ENCODE data around the gene LRP1. TPM values are rescaled to one million over a fixed set of nuclear protein-coding genes. Genes with fewer than 3 reads are reported as not detected.
A peak's percentile ranks its signal among the peaks of the same experiment; 100 is the strongest.

LRP1 gene
- total and polyA plus RNA-seq, 3 experiments from 2014 or later, result 0.29 to 2.5 (median 2.3) TPM

DNA sequence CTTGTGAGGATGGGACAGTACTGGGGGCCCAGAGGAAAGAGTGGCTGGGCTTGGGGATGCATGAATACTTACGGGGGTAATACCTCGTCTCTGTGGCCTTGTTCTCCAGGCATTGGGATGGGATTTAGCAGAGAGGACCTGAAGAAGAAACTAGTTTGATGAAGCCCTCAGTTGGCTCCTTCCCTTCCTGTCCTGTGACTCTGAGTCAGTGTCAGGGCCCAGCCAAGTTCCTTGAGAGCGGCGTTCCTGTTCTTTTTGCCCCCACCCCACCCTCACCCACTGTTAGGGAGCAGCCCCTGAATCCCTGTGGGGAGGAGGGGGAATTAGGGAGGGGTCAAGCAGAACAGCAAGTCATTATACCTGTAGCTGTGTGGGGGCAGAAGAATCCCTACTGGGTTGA, 24.4 kb downstream of the LRP1 start:
- POLR2A ChIA-PET, result no interaction called here
- Mint-ChIP-seq H3K4me3 (no peak overlapping the region), H3K4me1 (peaks cover 2 to 8% (median 4%) of the 10 kb centered on the region in 3 donors), H3K36me3 (no peaks in the 10 kb centered on the region), H3K27me3 (peaks cover 7 to 9% of the 10 kb centered on the region in 2 donors), H3K9me3 (no peaks in the 10 kb centered on the region), H3K27ac (no peak overlapping the region)
- Histone ChIP-seq H3K4me3 (ENCODE audit: low read length) (no peak overlapping the region), H3K4me1 (ENCODE audit: insufficient read depth, low read length) (no peaks in the 10 kb centered on the region), H3K27ac (ENCODE audit: low read depth, low read length) (no peak overlapping the region), H3K27me3 (ENCODE audit: insufficient read depth, low read length, poor library complexity, severe bottlenecking) (no peaks in the 10 kb centered on the region), H3K36me3 (ENCODE audit: insufficient read depth, low read length) (no peaks in the 10 kb centered on the region), H3K9me3 (ENCODE audit: low read length) (no peaks in the 10 kb centered on the region)
- CTCF ChIA-PET, result no interaction called here
- no peak for DNase-seq

GRCh38 chr12:57153415-57153997, 25.2 kb downstream of the LRP1 start:
- Histone ChIP-seq H3K36me3 (ENCODE audit: insufficient read depth, low read length) (no peaks in the 10 kb centered on the region), H3K4me1 (ENCODE audit: insufficient read depth, low read length) (peaks cover 5% of the 10 kb centered on the region), H3K9me3 (ENCODE audit: low read length) (no peaks in the 10 kb centered on the region), H3K27me3 (ENCODE audit: insufficient read depth, low read length, poor library complexity, severe bottlenecking) (no peaks in the 10 kb centered on the region), H3K27ac (ENCODE audit: low read depth, low read length) (no peak overlapping the region), H3K4me3 (ENCODE audit: low read length) (no peak overlapping the region)
- ChIA-PET CTCF (no interaction called here), POLR2A (no interaction called here)
- Mint-ChIP-seq H3K4me3 (no peak overlapping the region), H3K27me3 (peaks cover 7 to 9% of the 10 kb centered on the region in 2 donors), H3K4me1 (peaks cover 6 to 13% (median 8%) of the 10 kb centered on the region in 3 donors), H3K36me3 (no peaks in the 10 kb centered on the region), H3K9me3 (no peaks in the 10 kb centered on the region), H3K27ac (no peak overlapping the region)
- DNase-seq, result no peak

- Histone ChIP-seq H3K27me3 (ENCODE audit: insufficient read depth, low read length, poor library complexity, severe bottlenecking) (no peaks in the 10 kb centered on the region), H3K36me3 (ENCODE audit: insufficient read depth, low read length) (no peaks in the 10 kb centered on the region), H3K27ac (ENCODE audit: low read depth, low read length) (no peak overlapping the region), H3K4me1 (ENCODE audit: insufficient read depth, low read length) (peaks cover 5% of the 10 kb centered on the region), H3K9me3 (ENCODE audit: low read length) (no peaks in the 10 kb centered on the region), H3K4me3 (ENCODE audit: low read length) (no peak overlapping the region)
- POLR2A ChIA-PET, result no interaction called here
- H3K4me3 Mint-ChIP-seq, result no peak overlapping the region
- CTCF ChIA-PET, result no interaction called here
- H3K9me3 Mint-ChIP-seq, result no peaks in the 10 kb centered on the region
- peaks cover 6 to 13% (median 8%) of the 10 kb centered on the region in 3 donors for H3K4me1 Mint-ChIP-seq
- no peak for DNase-seq
- no peak overlapping the region for H3K27ac Mint-ChIP-seq
- no peaks in the 10 kb centered on the region for H3K36me3 Mint-ChIP-seq
- peaks cover 7 to 9% of the 10 kb centered on the region in 2 donors for H3K27me3 Mint-ChIP-seq
Observed at GRCh38 chr12:57154076-57154475, 25.8 kb downstream of the LRP1 start.

GRCh38 chr12:57154804-57155434, 26.6 kb downstream of the LRP1 start:
- Mint-ChIP-seq H3K36me3 (no peaks in the 10 kb centered on the region), H3K27me3 (peaks cover 7 to 9% of the 10 kb centered on the region in 2 donors), H3K27ac (no peak overlapping the region), H3K4me1 (peaks cover 6 to 13% (median 8%) of the 10 kb centered on the region in 3 donors), H3K4me3 (no peak overlapping the region), H3K9me3 (no peaks in the 10 kb centered on the region)
- H3K27ac ChIP-seq (ENCODE audit: low read depth, low read length), result no peak overlapping the region
- no peaks in the 10 kb centered on the region for H3K27me3 ChIP-seq (ENCODE audit: insufficient read depth, low read length, poor library complexity, severe bottlenecking)
- no peak for DNase-seq
- no peaks in the 10 kb centered on the region for H3K9me3 ChIP-seq (ENCODE audit: low read length)
- H3K36me3 ChIP-seq (ENCODE audit: insufficient read depth, low read length), result no peaks in the 10 kb centered on the region
- ChIA-PET CTCF (no interaction called here), POLR2A (no interaction called here)
- H3K4me1 ChIP-seq (ENCODE audit: insufficient read depth, low read length), result peaks cover 5% of the 10 kb centered on the region
- H3K4me3 ChIP-seq (ENCODE audit: low read length), result no peak overlapping the region

DNA sequence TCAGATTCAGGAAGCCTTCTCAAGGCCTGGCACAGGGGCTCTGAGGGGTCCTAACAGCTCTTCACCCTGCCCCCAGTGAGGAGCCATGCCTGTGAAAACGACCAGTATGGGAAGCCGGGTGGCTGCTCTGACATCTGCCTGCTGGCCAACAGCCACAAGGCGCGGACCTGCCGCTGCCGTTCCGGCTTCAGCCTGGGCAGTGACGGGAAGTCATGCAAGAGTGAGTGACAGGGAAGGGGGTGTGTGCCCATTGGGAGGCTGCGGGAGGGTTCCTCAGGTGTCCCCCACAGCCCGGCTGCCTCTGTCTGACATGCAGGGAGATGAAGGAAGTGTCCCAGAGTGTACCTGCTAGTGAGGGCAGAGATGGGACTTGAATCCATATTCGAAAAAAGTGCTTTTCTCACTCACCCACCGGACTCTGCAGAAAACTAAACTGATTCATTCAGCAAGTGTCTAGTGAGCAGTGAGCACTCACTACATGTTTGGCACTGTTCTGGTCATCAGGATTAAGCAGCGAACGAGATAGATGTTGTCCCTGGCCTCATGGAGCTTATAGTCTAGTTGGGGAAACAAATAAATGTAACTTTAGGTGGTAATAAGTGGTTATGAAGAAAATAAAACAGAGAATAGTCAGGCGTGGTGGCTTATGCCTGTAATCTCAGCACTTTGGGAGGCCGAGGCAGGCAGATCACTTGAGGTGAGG, 28.6 kb downstream of the LRP1 start:
- CTCF ChIA-PET, result no interaction called here
- Histone ChIP-seq H3K27me3 (ENCODE audit: insufficient read depth, low read length, poor library complexity, severe bottlenecking) (no peaks in the 10 kb centered on the region), H3K4me3 (ENCODE audit: low read length) (no peak overlapping the region), H3K4me1 (ENCODE audit: insufficient read depth, low read length) (peaks cover 5% of the 10 kb centered on the region), H3K9me3 (ENCODE audit: low read length) (no peaks in the 10 kb centered on the region), H3K27ac (ENCODE audit: low read depth, low read length) (no peak overlapping the region), H3K36me3 (ENCODE audit: insufficient read depth, low read length) (no peaks in the 10 kb centered on the region)
- H3K27me3 Mint-ChIP-seq, result peaks cover 9% of the 10 kb centered on the region in 2 donors
- POLR2A ChIA-PET, result no interaction called here
- H3K27ac Mint-ChIP-seq, result peak overlapping the region in 1 of 8 donors; percentile 15
- no peak for DNase-seq
- no peak overlapping the region for H3K4me3 Mint-ChIP-seq
- H3K9me3 Mint-ChIP-seq, result no peaks in the 10 kb centered on the region
- H3K36me3 Mint-ChIP-seq, result no peaks in the 10 kb centered on the region
- peaks cover 6 to 13% (median 8%) of the 10 kb centered on the region in 3 donors for H3K4me1 Mint-ChIP-seq

DNA sequence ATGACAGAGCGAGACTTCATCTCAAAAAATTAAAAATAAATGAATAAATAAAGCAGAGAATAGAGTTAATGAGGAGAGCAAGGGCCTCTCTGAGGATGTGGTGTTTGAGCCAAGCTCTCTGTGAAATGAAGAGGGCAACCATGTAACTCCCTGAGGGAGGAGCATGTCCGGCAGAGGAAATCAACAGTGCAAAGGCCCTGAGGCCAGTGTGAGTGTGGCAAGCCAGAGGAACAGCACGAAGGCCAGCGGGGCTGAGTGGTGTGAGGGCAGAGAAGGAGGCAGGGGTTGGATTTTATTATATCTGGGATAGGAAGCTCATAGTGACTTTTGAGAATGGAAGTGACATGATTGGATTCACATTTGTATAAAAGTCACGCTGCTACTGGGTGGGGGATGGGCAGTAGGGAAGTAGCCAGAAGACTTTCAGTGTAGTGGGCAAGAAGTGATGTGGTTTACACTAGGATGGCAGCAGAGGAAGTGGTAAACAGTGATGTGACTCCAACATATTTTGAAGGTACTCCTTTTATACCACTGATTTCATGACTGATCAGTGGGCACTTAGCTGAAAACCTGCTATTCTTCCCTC, 29.4 kb downstream of the LRP1 start:
- H3K4me1 Mint-ChIP-seq, result peaks cover 6 to 13% (median 8%) of the 10 kb centered on the region in 3 donors
- H3K36me3 ChIP-seq (ENCODE audit: insufficient read depth, low read length), result no peaks in the 10 kb centered on the region
- ChIA-PET CTCF (interaction anchor here (1.0 kb wide), 1 partner anchor 25 kb away, joined by 4 read pairs; no protein-coding TSS in a partner anchor), POLR2A (no interaction called here)
- H3K27me3 ChIP-seq (ENCODE audit: insufficient read depth, low read length, poor library complexity, severe bottlenecking), result no peaks in the 10 kb centered on the region
- H3K4me1 ChIP-seq (ENCODE audit: insufficient read depth, low read length), result peaks cover 5% of the 10 kb centered on the region
- no peaks in the 10 kb centered on the region for H3K36me3 Mint-ChIP-seq
- peak overlapping the region in 2 of 8 donors; percentile 3 to 22 for H3K27ac Mint-ChIP-seq
- no peaks in the 10 kb centered on the region for H3K9me3 Mint-ChIP-seq
- H3K4me3 ChIP-seq (ENCODE audit: low read length), result no peak overlapping the region
- no peaks in the 10 kb centered on the region for H3K9me3 ChIP-seq (ENCODE audit: low read length)
- H3K27ac ChIP-seq (ENCODE audit: low read depth, low read length), result no peak overlapping the region
- peaks cover 9 to 10% of the 10 kb centered on the region in 2 donors for H3K27me3 Mint-ChIP-seq
- no peak for DNase-seq
- H3K4me3 Mint-ChIP-seq, result peak overlapping the region in 2 of 7 donors; percentile 6 to 15

DNA sequence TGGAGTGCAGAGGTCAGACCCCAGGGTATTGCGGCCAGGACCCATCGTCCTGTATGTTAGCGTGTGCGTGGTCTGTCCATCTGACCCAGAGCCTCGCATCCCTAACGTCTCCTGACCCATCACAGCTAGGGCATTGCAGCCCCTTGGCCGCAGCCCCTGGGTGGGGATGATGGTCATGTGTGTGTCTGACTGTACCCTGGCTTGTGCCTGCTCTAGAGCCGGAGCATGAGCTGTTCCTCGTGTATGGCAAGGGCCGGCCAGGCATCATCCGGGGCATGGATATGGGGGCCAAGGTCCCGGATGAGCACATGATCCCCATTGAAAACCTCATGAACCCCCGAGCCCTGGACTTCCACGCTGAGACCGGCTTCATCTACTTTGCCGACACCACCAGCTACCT, 29.9 kb downstream of the LRP1 start:
- no peaks in the 10 kb centered on the region for H3K9me3 Mint-ChIP-seq
- H3K4me1 ChIP-seq (ENCODE audit: insufficient read depth, low read length), result peaks cover 5% of the 10 kb centered on the region
- CTCF ChIA-PET, result interaction anchor here (1.0 kb wide), 1 partner anchor 25 kb away, joined by 4 read pairs; no protein-coding TSS in a partner anchor

DNA sequence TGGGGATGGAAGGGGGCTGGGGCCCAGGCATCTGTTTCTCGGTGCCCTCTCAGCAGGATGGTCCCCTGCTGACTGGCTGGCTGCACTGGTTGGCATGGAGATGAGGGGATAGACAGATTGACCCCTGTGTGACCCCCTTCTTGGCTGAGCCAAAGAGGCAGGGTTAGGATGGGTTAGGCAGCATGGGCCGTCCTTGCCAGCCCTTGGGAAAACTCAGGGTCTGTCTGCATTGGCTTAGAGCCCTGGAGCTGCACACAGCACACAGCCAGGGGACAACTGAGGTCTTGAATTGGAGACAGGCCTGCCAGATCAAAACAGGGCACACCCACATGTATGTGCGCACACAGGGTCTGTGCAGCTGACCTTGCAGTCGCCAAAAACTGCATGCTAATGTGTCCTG, 30.4 kb downstream of the LRP1 start:
- Histone ChIP-seq H3K27me3 (ENCODE audit: insufficient read depth, low read length, poor library complexity, severe bottlenecking) (no peaks in the 10 kb centered on the region), H3K4me1 (ENCODE audit: insufficient read depth, low read length) (peaks cover 5% of the 10 kb centered on the region), H3K36me3 (ENCODE audit: insufficient read depth, low read length) (no peaks in the 10 kb centered on the region), H3K9me3 (ENCODE audit: low read length) (no peaks in the 10 kb centered on the region), H3K4me3 (ENCODE audit: low read length) (no peak overlapping the region), H3K27ac (ENCODE audit: low read depth, low read length) (no peak overlapping the region)
- Mint-ChIP-seq H3K4me3 (no peak overlapping the region), H3K9me3 (no peaks in the 10 kb centered on the region), H3K36me3 (no peaks in the 10 kb centered on the region), H3K27ac (no peak overlapping the region), H3K4me1 (peaks cover 6 to 13% (median 8%) of the 10 kb centered on the region in 3 donors), H3K27me3 (peaks cover 3 to 10% of the 10 kb centered on the region in 2 donors)
- DNase-seq, result no peak
- ChIA-PET CTCF (no interaction called here), POLR2A (no interaction called here)

More for the DNA sequence above, 29.9 kb downstream of the LRP1 start:
- Histone ChIP-seq H3K36me3 (ENCODE audit: insufficient read depth, low read length) (no peaks in the 10 kb centered on the region), H3K27ac (ENCODE audit: low read depth, low read length) (no peak overlapping the region), H3K9me3 (ENCODE audit: low read length) (no peaks in the 10 kb centered on the region), H3K27me3 (ENCODE audit: insufficient read depth, low read length, poor library complexity, severe bottlenecking) (no peaks in the 10 kb centered on the region), H3K4me3 (ENCODE audit: low read length) (no peak overlapping the region)
- Mint-ChIP-seq H3K27ac (no peak overlapping the region), H3K27me3 (peaks cover 8 to 10% of the 10 kb centered on the region in 2 donors), H3K4me3 (peak overlapping the region in 1 of 7 donors; percentile 6), H3K36me3 (no peaks in the 10 kb centered on the region), H3K4me1 (peaks cover 6 to 13% (median 8%) of the 10 kb centered on the region in 3 donors)
- no peak for DNase-seq
- POLR2A ChIA-PET, result no interaction called here

Measured in CD8-positive, alpha-beta memory T cell (primary cell).